Loucy (cell line): ENCODE measurements around the gene ZNRD2.
A peak's percentile ranks its signal among the peaks of the same experiment; 100 is the strongest.

Experiments used
- H2AFZ ChIP-seq: fragments of 200-600 bp; sonication (generic); 2 replicates; pipeline ENCODE4 v1.6.0; 2016; ENCODE audit warnings: antibody characterized with exemption, mild to moderate bottlenecking, low read length, moderate library complexity
- H3F3A ChIP-seq: fragments of 200-600 bp; 2 replicates; pipeline ENCODE4 v1.6.0; 2016; ENCODE audit warnings: antibody characterized with exemption, low read depth, mild to moderate bottlenecking
- H3K27me3 ChIP-seq: fragments of 200-600 bp; sonication (generic); 2 replicates; pipeline ENCODE4 v1.6.1; 2014; ENCODE audit warnings: low read length, mild to moderate bottlenecking; ENCODE audit not compliant: insufficient read depth, poor library complexity, severe bottlenecking
- H3K36me3 ChIP-seq: fragments of 200-600 bp; sonication (generic); 2 replicates; pipeline ENCODE4 v1.6.1; 2016; ENCODE audit warnings: low read length; ENCODE audit not compliant: insufficient read depth
- H3K4me1 ChIP-seq: fragments of 200-600 bp; sonication (generic); 2 replicates; pipeline ENCODE4 v1.5.1; 2014; ENCODE audit warnings: low read length, mild to moderate bottlenecking; ENCODE audit not compliant: insufficient read depth, poor library complexity, severe bottlenecking
- H3K4me2 ChIP-seq: fragments of 200-600 bp; sonication (generic); 2 replicates; pipeline ENCODE4 v1.6.0; 2014; ENCODE audit warnings: antibody characterized with exemption, low read length, low read depth, mild to moderate bottlenecking; ENCODE audit not compliant: poor library complexity, severe bottlenecking
- H3K4me3 ChIP-seq: fragments of 200-600 bp; sonication (generic); 2 replicates; pipeline ENCODE4 v1.5.1; 2014; ENCODE audit warnings: low read length, mild to moderate bottlenecking, mixed read lengths; ENCODE audit not compliant: poor library complexity, severe bottlenecking
- H3K79me2 ChIP-seq: fragments of 200-600 bp; sonication (generic); 2 replicates; pipeline ENCODE4 v1.6.1; 2014; ENCODE audit warnings: low read length; ENCODE audit not compliant: insufficient read depth
- H3K9ac ChIP-seq: fragments of 200-600 bp; sonication (generic); 2 replicates; pipeline ENCODE4 v1.6.0; 2014; ENCODE audit warnings: mild to moderate bottlenecking, low read depth, low read length, moderate library complexity; ENCODE audit not compliant: poor library complexity, severe bottlenecking
- H3K9me2 ChIP-seq: fragments of 200-600 bp; sonication (generic); replicated peaks from 2 replicates; pipeline ENCODE4 v1.6.1; 2016; ENCODE audit warnings: low read depth, low read length, mixed read lengths
- H3K9me3 ChIP-seq: fragments of 200-600 bp; sonication (generic); 2 replicates; pipeline ENCODE4 v1.6.1; 2014; ENCODE audit warnings: mild to moderate bottlenecking, antibody characterized with exemption, low read length, low read depth; ENCODE audit not compliant: insufficient read depth
- H4K20me1 ChIP-seq: fragments of 200-600 bp; sonication (generic); 2 replicates; pipeline ENCODE4 v1.6.0; 2014; ENCODE audit warnings: antibody characterized with exemption, low read length, mild to moderate bottlenecking; ENCODE audit not compliant: insufficient read depth, poor library complexity, severe bottlenecking
- CTCF ChIP-seq: fragments of 200-600 bp; sonication (generic); conservative IDR thresholded peaks from 2 replicates; pipeline ENCODE4 v1.5.1; 2014; ENCODE audit warnings: mild to moderate bottlenecking, antibody characterized with exemption, low read length
- EZH2phosphoT487 ChIP-seq: fragments of 200-600 bp; IDR thresholded peaks from 2 replicates; pipeline ENCODE4 v1.6.1; 2018; ENCODE audit warnings: antibody characterized with exemption, mild to moderate bottlenecking, moderate library complexity, borderline replicate concordance

The ZNRD2 gene

GRCh38 chr11:65588199-65589054 lies 18.1 kb downstream of the ZNRD2 start:
- no peaks in the 10 kb centered on the region for H3K27me3 ChIP-seq
- H3K4me1 ChIP-seq = peaks cover 20% of the 10 kb centered on the region
- H3K36me3 ChIP-seq = no peaks in the 10 kb centered on the region
- H2AFZ ChIP-seq = no peak overlapping the region
- H3K9me2 ChIP-seq = no peaks in the 10 kb centered on the region
- H4K20me1 ChIP-seq = peaks cover 2% of the 10 kb centered on the region
- H3K9ac ChIP-seq = peak overlapping the region; percentile 55
- no peaks in the 10 kb centered on the region for H3K9me3 ChIP-seq
- no peaks in the 10 kb centered on the region for H3K79me2 ChIP-seq
- H3K4me3 ChIP-seq = no peak overlapping the region
- no peaks in the 10 kb centered on the region for H3F3A ChIP-seq
- TF ChIP-seq CTCF = peak; percentile 82
- TF ChIP-seq EZH2phosphoT487 = no peak
- peak overlapping the region; percentile 38 for H3K4me2 ChIP-seq

- peak overlapping the region; percentile 55 for H3K9ac ChIP-seq
- no peak overlapping the region for H2AFZ ChIP-seq
- no peaks in the 10 kb centered on the region for H3K79me2 ChIP-seq
- TF ChIP-seq EZH2phosphoT487 = no peak
- H3K9me2 ChIP-seq = no peaks in the 10 kb centered on the region
- H3K4me2 ChIP-seq = peak overlapping the region; percentile 46
- H3K9me3 ChIP-seq = no peaks in the 10 kb centered on the region
- H3K4me3 ChIP-seq = no peak overlapping the region
- H4K20me1 ChIP-seq = peaks cover 2% of the 10 kb centered on the region
- no peaks in the 10 kb centered on the region for H3K27me3 ChIP-seq
- no peaks in the 10 kb centered on the region for H3K36me3 ChIP-seq
- peaks cover 20% of the 10 kb centered on the region for H3K4me1 ChIP-seq
- no peaks in the 10 kb centered on the region for H3F3A ChIP-seq
Measured at GRCh38 chr11:65589444-65590239, 19.4 kb downstream of the ZNRD2 start.

- Histone ChIP-seq H3K79me2 (no peaks in the 10 kb centered on the region), H3K4me1 (peaks cover 20% of the 10 kb centered on the region), H3K9me3 (no peaks in the 10 kb centered on the region), H3K9me2 (no peaks in the 10 kb centered on the region), H3K9ac (peak overlapping the region; percentile 38), H3F3A (no peaks in the 10 kb centered on the region), H3K4me3 (no peak overlapping the region), H3K4me2 (no peak overlapping the region), H3K27me3 (no peaks in the 10 kb centered on the region), H4K20me1 (peaks cover 2% of the 10 kb centered on the region), H2AFZ (no peak overlapping the region), H3K36me3 (no peaks in the 10 kb centered on the region)
- TF ChIP-seq CTCF = no peak
Measured at GRCh38 chr11:65590240-65590738, 20.0 kb downstream of the ZNRD2 start.
